SK-MEL-5 (cell line): Measurements from ENCODE around the gene TMPRSS9. TPM values are rescaled to one million over a fixed set of nuclear protein-coding genes. Genes with fewer than 3 reads are reported as not detected.

Experiments used
- total RNA-seq: library from RNA; depleted of rRNA; stranded (reverse); fragments of >200 nt; shearing (Covaris generic); gene quantifications from 2 replicates; pipeline ENCODE4 v1.2.3, GENCODE V29; 2014; rRNA removed

The TMPRSS9 gene
- total RNA-seq, 1 experiment from 2014 or later = not detected

Other genes starting within 250 kb of the TMPRSS9 start
- gene AP3D1, start 208.7 kb upstream of the TMPRSS9 start, total RNA-seq = 114 and 131 TPM in 2 replicates
- 2.1 and 3.8 TPM in 2 replicates for gene DOT1L, start 196.3 kb upstream of the TMPRSS9 start, total RNA-seq
- gene PLEKHJ1, start 123.9 kb upstream of the TMPRSS9 start, total RNA-seq = 44.5 and 45.8 TPM in 2 replicates
- gene SF3A2, start 123.4 kb upstream of the TMPRSS9 start, total RNA-seq = 14.6 and 15.6 TPM in 2 replicates
- gene AMH, start 110.9 kb upstream of the TMPRSS9 start, total RNA-seq = 1.5 and 1.6 TPM in 2 replicates
- 0.19 and 0.29 TPM in 2 replicates for gene JSRP1, start 103.8 kb upstream of the TMPRSS9 start, total RNA-seq
- not detected in 2 replicates for gene PEAK3, start 78.1 kb upstream of the TMPRSS9 start, total RNA-seq
- gene LINGO3, start 52.1 kb upstream of the TMPRSS9 start, total RNA-seq = 0.08 TPM in 1 of 2 replicates, not detected in the other
- gene LSM7, start 31.7 kb upstream of the TMPRSS9 start, total RNA-seq = 121 and 128 TPM in 2 replicates
- gene SPPL2B, start 31.6 kb upstream of the TMPRSS9 start, total RNA-seq = 8.2 and 8.8 TPM in 2 replicates
- gene TIMM13, start 67.3 kb downstream of the TMPRSS9 start, total RNA-seq = 48.9 and 52.3 TPM in 2 replicates
- gene LMNB2, start 96.7 kb downstream of the TMPRSS9 start, total RNA-seq = 52.1 and 52.6 TPM in 2 replicates
- gene GADD45B, start 115.9 kb downstream of the TMPRSS9 start, total RNA-seq = 4.0 TPM in 2 replicates